Measurements from ENCODE around the gene MBTPS1.

The MBTPS1 gene

GRCh38 chr16:84032458-84033178, 84.1 kb downstream of the MBTPS1 start:
- no peak for DNase-seq

DNA sequence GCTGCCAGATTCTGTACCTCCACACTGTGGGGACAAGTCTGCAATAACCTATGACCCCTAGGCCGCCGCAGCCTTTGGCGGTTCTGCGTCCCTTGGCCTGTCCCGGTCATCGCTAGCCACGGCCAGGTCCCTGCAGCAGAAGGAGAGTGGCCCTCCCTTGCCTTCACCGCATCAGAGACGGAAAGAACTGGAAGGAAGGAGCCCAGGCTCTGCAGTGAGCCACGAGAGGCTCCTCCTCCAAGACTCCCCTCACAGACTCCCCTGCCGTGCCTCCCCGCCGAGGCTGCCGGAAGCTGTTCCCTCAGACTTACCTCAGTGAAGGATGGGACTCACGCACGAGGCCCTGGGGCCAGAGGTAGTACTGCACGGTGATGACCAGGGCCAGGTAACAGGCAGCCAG, 85.2 kb downstream of the MBTPS1 start:
- DNase-seq: no peak

- no peak for DNase-seq
These were observed 87.3 kb downstream of the MBTPS1 start for GRCh38 chr16:84029297-84030047.

GRCh38 chr16:84027625-84028024, 89.1 kb downstream of the MBTPS1 start:
- no peak for DNase-seq

GRCh38 chr16:84026606-84027005, 90.1 kb downstream of the MBTPS1 start:
- DNase-seq: no peak

DNA sequence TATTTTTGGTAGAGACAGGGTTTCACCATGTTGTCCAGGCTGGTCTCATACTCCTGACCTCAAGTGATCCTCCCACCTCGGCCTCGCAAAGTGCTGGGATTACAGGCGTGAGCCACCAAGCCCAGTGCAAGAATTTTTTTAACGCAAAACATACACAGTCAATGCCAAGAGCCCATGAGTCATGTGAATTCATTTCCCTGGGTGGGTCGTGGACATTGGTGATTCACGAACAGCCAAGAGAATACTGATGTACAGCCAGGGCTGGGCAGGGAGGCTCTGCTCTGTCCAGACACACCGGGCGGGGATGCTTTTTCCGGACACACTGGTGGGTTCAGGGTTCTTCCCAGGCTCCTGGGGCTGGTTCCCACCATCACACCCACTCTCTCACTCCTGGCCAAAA, 91.9 kb downstream of the MBTPS1 start:
- no peak for DNase-seq

- DNase-seq: no peak
These were observed 94.1 kb downstream of the MBTPS1 start for GRCh38 chr16:84022644-84023043.

GRCh38 chr16:84021488-84021887, 95.3 kb downstream of the MBTPS1 start:
- DNase-seq: no peak

- DNase-seq: no peak
These were observed 96.4 kb downstream of the MBTPS1 start for GRCh38 chr16:84020353-84020752.

- no peak for DNase-seq
These were observed 98.0 kb downstream of the MBTPS1 start for GRCh38 chr16:84018710-84019109.

DNA sequence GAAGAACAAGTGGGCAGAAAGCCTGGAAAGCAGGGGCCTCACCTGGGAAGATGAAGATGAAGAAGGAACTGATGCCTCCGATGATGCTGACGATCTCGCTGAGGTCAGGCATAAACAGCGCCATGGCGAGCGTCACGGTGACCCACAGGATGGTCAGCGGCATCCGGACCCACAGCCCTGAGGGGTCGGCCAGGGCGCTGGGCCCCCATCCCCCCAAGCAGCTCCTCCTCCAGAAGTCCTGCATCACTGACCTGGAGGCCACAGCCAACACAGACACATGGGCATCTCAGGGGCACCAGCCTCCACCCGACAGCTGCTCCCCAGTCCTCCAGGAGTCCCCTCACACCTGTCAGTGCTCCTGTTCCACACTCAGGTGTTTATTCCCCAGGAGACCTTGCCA, 100.3 kb downstream of the MBTPS1 start:
- no peak for DNase-seq

DNA sequence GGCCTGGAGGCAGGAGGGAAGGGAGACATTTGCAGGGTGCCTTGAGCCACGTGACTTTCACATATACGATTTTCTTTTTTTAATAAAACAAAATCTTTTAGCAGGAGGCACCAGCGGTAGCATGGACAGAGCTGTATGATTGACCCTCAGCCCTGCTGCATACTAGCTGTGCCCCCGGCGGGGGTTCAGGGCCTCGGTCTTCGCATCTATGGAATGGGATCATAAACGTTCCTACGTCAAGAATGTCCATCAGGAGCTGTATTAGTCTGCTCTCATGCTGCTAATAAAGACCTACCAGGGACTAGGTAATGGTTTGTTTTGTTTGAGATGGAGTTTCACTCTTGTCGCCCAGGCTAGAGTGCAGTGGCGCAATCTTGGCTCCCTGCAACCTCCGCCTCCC, 101.3 kb downstream of the MBTPS1 start:
- DNase-seq: no peak

DNA sequence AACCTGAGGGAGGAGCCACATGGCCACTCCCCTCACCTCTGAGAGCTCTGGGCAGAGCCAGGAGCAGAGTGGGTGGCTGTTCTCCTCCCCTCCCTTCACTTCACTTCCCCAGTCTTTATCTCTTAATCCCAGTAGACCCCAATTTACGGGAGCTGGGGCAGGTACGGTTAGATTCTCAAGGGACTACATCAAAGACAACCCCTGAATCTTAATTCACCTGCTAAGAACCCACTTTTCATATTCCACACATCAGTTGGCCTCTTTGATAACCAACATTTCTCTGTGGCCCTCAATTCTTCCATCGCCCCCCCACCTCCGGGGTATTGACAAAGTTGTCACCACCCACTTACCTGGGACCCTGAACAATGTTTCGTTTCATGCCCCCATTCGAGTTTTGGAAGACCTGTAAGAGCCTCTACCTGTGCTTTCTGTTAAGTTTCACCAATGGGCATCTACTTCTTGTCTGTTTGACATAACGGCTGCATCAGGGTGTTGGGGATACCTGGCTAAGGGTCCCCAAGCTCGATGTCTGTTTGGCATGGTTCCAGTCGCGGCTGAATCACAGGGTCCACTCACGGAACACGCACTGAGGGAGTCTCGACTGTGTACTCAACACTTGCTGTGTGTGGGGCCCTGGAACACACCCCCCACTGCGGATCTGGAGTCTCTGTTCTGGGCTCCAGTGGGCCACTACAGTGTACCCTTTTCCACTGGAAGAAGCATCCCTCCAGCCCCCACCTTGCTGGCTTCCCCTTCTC, 102.0 kb downstream of the MBTPS1 start:
- DNase-seq: no peak

DNA sequence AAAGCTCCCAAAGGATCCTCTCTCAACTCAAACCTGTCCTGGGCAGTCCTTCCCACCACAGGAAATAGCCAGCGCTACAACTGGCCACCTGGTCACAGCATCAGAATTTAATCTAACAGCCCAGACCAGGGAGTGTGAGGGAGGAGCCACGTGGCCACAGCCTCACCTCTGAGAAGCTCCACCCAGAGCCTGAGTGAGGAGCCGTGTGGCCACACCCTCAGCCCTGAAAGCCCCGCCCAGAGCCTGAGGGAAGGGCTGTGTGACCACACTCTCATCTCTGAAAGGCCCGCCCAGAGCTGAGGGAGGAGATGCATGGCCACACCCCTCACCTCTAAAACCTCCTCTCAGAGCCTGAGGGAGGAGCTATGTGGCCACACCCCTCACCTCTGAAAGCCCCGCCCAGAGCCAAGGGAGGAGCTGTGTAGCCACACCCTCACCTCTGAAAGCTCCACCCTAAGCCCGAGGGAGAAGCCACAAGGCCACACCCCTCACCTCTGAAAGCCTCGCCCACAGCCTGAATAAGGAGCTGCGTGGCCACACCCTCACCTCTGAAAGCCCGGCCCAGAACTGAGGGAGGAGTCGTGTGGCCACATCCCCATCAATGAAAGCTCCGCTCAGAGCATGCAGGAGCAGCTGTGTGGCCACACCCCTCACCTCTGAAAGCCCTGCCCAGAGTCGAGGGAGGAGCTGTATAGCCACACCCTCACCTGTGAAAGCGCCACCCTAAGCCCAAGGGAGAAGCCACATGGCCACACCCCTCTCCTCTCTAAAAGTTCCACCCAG, 102.8 kb downstream of the MBTPS1 start:
- peak; percentile 99 for DNase-seq

GRCh38 chr16:84009282-84009681, 107.5 kb downstream of the MBTPS1 start:
- DNase-seq: no peak

DNA sequence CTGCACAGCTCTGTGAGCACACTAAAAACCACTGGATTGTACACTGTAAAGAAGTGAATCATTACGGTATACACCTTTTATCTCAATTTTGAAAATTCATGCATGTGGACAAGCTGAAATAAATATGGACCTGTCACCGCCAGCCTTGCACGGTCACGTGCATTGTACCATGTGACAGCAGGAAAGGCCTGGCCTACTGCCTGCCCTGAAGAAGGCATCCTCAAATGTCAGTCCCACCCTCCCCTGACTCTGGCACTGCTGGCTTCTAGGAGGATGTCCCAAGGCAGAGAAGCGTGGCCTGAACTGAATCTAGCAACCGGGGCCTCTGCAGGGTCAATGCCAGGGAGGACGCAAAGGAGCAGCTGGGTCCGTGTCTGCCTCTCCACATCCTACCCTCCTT, 108.8 kb downstream of the MBTPS1 start:
- DNase-seq: no peak

DNA sequence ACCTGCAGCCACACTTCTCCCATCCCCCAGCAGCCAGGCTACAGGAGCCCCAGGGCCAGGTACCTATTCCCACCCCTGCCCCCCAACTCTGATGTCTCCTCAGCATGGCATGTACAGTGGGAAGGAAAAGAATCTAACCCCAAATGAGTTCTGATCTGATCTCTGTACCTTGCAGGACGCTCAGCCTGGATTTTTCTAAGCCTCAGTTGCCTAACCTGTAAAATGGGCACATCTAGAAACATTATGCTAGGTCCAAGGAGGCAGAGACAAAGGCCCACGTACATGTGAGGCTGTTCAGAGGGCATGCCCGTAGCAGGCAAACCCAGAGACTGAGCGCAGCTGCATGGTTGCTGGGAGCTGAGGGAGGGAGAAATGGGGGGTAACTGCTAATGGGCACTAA, 109.2 kb downstream of the MBTPS1 start:
- no peak for DNase-seq

GRCh38 chr16:84005391-84005790, 111.4 kb downstream of the MBTPS1 start:
- no peak for DNase-seq

DNA sequence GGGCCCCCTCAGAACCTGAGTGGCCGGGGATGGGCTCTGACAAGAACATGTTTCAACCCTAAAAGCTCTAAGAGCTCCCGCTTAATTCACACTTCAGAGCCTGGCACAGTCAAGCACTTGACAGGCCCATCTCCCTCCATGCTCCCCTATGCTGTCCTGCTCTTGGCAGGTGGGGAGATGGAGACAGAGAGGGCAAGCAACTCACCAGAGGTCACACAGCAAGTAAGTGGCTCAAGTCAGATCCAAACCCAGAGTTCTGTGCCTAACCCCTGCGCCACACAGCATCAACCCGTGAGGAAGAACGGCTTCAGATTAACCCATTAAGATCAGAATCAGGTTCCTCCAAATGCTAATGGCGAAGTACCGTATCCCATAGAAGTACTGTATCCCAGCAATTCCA, 112.3 kb downstream of the MBTPS1 start:
- DNase-seq: no peak
